ENCODE results near the gene PHTF2.
A peak's percentile ranks its signal among the peaks of the same experiment; 100 is the strongest.

The PHTF2 gene

DNA sequence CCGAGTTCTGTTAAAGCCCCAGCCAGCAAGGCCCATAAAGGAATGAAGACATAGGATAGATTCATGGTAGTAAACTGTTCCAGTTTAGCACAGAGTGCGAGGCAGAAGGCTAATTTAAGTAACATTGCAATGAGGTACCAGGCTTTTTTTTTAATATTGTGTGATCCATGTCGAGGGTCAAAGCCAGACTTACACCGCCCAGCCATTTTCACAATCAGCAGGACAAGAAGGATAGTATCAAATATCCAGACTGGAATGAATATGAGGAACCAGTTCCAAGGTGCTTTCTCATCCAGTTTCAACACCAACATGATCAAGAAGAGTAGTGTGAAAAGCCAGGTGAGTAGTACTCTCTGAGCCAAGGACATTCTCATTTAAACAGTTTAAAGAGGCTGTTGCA, 4.6 kb upstream of the PHTF2 start:
- DNase-seq (ENCODE audit: low read depth): no peak

DNA sequence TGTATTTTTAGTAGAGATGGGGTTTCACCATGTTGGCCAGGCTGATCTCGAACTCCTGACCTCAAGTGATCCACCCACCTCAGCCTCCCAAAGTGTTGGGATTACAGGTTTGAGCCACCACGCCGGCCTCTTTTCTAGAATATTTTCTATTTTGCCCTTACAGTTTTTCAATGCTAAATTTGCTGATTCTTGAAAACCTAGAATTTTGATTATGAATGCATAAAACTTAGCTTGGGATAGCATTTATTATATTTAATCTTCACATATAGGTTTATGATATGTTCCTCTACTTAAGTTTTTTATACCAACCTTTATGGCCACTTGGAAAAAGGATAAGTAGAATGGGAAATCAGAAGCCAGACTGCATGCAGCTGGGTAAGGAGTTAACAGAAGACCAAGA, 2.5 kb upstream of the PHTF2 start:
- no peak for DNase-seq (ENCODE audit: low read depth)

DNA sequence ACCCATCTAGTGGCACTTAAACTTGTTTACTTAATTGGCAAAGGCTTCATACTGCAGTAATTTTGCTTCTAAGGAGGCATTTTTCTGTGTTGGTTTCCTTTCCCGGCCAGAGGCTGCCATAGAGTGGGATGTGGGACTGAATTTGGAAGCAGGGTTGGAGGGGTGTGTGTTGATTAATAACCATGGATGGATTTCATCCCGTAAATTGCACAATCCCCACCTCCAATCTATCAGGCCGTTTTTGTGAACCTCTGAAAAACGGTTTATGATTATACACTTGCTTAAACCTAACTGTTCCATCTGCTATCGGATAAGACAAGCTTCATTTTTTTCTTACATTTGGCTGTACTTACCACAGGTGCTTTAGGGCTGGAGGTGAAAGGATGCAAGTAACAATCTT, 1.6 kb upstream of the PHTF2 start:
- DNase-seq (ENCODE audit: low read depth): no peak

DNA sequence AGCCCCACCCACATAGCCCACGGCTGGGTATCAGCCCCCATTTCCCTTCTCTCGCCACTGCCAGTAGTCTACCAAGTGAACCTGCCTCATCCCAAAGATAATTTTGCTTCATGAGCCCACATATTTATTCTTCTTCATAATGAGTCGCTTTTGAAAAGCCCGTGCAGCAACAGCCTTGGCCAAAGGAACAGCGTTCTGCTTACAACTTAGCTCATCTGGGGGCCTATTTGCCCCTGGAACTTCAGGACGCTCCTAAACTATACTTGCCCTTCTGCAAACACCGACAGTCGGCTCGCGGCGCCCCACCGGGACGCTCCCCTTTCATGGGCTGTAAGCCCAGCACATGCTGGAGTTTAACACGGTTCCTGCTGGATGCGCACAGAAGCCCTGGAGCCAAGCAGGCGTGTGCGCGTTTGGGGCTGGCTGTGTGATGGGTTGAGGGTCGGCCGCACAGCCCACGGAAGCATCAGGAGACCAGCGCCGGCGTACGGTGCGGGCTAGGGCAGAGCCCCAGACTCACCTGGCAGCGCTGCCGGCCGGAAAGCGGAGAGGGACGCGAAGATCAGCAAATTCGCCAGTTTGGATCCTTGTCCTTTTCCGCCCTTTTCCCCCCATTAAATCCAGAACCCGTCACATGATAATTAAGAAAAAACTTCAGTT, 709 bp upstream of the PHTF2 start:
- DNase-seq (ENCODE audit: low read depth): no peak

DNA sequence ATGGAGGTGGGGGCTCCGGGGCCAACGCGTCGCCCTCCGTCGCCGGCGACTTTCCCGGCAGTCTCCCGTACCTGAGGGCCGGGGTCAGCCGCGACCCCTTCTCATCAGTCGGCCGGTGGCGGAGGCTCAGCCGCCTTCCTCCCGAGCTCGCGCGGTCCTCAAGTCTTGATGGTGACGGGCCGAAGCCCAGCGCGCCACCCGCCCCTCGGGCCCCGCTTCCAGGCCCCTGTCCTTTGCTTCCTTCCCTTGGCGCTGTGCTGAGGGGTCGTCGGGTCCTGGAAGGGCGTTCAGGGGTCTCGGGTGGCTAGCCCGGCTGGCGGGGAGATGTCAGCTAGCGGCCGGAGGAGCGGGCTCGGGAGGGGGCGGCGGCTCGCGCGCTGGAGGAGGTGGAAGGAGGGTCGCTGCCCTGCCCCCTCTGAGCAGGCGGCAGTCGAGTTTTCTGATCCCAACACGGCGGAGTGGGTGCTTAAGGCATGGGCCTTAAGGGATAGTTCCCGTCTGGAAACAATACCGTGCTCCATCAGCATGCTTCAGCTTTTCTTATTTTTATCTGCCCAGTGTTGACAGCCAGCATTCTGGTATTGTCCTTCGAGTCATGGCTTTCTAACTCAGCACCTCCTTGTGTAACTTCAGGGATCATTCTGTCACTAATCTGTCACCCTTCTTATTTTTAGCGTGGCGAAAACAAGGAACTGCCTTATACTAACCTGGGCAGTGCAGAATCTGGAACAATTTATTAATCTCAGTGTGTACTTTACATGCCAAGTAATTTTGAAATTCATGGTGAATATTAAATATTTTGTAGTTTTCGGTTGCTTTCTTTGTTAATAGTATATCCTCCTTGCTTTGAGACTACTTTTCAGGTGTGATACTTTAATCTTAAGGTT, 748 bp downstream of the PHTF2 start:
- peak; percentile 41 for DNase-seq (ENCODE audit: low read depth)

DNA sequence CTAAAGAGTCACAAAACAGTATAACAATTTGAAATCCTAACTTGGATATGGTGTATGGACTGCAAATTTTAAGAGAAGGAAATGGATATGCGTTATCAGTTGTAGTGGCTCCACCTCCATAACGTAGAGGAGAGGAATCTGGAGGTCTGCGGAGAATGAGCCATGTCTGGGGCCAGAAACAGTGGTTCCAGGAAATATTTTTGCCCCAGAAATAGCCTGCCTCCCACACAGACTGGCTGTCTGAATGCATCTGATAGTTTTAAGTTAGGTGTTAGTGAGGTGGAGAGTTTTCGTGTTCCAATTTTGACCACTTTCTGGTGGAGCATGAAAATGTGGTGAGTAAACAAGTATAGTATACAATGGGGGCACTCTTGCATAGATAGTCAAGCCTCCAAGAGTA, 1.6 kb downstream of the PHTF2 start:
- no peak for DNase-seq (ENCODE audit: low read depth)

DNA sequence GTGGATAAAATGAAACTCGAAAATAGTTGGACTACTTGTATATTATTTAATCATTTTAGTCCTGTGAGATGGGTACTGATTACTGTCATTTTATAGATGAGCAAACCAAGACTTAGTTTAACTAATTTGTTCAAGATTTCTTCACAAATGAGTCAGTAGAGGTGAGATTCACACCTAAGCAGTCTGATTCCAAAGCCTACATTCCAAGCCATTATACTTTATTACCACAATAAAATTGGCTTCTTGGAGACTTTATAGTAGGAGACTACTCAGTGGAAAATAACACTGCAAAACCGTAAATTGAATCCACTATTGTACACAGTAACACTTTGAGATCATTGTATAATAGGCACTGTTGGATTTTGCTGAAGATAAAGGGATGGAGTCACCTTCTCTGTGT, 2.2 kb downstream of the PHTF2 start:
- no peak for DNase-seq (ENCODE audit: low read depth)

DNA sequence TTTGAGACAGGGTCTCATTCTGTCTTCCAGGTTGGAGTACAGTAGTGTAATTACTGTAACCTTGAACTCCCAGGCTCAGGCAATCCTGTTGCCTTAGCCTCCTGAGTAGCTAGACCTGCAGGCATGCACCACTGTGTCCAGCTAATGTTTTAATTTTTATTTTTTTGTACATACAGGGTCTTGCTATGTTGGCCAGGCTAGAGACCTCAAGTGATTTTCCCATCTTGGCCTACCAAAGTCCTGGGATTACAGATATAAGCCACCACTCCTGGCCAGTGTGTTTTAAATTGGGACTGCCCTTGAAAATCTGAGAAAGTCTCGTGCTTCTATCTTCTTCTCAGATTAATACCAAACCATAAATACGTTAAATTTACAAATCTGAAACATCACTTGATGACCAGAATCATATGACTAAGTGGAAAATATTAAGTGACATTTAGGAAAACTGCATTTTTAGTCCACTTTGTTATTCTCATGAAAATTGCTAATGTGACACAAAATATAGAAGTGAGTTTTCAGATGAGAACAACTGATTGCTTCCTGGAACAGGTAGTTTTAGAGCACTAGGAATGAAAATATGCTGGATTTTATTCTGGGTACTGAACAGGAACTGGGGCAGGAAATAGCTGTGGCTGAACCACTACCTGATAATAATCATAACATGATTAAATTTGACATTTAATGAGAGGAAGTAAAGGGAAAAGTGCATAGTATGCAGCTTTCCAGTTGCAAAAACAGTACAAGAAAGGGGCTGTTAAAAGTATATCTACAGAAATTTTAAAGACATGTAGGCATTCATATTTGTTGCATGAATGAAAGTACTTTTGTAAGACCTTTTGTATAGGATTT, 4.2 kb downstream of the PHTF2 start:
- DNase-seq (ENCODE audit: low read depth): no peak

DNA sequence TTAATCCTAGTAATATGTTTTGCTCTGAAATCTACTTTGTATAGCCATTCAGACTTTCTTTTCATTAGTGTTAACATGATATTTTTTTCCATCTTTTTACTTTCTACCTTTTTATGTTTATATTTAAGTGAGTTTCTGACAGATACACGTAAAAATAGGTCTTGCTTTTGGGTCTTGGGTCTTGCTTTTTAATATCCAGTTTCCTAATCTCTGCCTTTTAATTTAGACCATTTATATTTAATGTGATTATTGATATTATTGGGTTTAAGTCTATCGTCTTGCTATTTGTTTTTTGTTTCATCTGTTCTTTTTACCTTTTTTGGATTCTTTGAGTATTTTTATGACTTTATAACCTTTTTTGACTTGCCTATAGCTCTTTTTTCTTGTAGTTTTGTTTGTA, 7.9 kb downstream of the PHTF2 start:
- no peak for DNase-seq (ENCODE audit: low read depth)

DNA sequence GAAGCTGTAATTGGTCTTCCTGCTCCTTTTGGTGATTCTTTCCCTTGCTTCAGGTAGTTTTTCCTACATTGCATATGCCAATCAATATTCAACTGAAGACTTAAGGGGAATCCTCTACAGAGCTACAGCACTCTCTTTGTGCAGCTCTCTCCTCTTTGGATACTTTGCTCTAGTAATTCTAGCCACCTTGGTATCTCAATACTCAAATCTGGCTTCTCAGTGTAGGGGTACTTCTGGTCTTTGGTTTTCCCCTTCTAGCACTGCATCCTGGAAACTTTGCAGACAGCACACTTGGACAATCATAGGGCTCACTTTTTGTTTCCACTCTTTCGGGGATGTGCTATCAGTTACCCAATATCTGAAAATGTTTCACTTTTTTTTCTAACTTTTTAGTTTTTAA, 9.9 kb downstream of the PHTF2 start:
- no peak for DNase-seq (ENCODE audit: low read depth)

DNA sequence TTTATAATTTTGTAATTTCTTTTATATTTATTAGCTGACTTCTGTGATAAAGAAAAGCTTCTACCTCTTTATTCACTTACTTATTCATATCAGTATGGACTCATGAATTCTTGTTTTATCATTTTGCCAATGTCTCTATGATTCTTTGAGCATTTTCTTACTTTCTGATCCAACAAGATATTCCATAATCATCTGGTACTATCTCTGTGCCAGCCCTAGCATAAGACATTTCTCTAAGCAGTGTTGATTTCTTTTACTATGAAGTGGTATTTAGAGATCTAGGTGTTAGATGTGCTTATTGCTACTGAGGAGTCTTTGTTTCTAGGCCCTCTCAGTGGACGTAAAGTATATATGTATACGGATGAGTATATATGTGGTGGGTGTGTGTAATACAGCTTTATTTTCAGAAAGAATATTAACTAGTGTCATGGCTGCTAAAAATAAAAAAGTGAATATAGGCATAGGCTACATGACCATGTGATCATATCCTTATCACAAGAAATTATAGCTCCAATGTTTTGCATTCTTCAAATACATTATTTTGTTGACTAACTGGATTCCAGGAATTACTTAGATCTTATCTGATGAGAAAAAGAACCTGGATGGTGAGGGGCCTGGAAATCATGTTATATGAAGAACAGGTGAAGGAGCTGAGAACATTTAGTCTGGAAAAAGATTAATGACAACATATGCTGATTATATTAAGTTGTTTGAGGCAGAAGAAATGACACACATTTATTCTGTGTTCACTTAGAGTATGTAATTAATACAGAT, 13.1 kb downstream of the PHTF2 start:
- peak; percentile 49 for DNase-seq (ENCODE audit: low read depth)

DNA sequence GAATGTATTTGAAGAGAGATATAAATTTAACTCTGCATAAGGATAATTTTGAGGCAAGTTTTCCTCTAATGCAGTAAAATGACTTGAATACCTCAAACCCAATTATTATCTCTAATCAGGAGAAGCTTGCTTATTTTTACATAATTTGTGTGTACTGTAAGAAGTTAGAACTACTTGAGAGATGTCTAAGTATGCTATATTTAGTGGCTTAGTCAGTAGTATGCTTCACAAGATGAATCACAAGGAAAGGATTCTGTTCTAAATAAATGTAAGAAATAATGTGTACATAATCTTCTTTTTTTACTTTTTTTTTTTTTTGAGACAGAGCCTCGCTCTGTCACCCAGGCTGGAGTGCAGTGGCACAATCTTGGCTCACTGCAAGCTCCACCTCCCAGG, 13.7 kb downstream of the PHTF2 start:
- DNase-seq (ENCODE audit: low read depth): peak; percentile 82

DNA sequence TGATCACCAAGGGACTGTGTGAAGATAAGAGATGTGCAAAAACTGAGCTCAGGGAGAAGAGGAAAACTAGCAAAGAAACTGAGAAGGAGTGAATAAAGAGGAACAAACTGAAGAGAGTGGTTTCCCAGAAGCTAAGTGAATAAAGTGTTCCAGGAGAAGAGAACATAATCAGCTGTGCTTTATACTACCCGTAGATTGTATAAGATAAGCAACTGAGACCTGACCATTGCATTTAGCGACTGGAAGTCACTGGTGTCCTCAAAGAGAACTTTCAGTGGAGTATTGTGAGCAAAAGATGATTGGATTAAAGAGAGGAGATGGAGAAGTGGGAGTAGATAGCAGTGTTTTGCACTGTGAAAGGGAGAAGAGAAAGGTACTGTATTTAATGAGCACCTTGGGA, 14.6 kb downstream of the PHTF2 start:
- no peak for DNase-seq (ENCODE audit: low read depth)

DNA sequence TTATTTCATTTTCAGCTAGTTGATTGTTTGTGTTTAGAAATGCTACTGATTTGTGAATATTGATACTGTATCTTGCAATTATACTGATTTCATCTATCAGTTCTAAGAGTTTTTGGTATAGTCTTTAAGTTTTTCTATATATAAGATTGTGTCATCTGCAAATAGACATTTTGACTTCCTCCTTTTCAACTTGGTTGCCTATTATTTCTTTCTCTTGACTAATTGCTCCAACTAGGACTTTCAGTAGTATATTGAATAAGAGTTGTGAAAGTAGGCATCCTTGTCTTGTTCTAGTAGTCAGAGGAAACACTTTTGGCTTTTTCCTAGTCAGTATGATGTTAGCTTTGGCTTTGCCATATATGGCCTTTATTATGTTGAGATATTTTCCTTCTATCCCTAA, 20.4 kb downstream of the PHTF2 start:
- DNase-seq (ENCODE audit: low read depth): no peak

DNA sequence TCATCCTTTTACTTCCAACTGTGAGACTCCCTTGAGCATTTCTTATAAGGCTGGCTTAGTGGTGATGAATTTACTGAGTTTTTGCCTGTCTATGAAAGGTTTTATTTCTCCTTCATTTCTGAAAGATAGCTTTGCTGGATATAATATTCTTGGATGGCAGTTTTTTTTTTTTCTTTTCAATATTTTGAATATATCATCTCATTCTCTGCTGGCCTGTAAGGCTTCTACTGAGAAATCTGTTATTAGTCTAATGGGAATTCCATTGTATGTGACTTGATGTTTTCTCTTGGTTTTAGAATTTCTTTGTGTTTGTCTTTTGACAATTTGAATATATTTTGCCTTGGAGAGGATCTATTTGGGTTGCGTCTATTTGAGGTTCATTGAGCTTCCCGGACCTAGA, 22.4 kb downstream of the PHTF2 start:
- no peak for DNase-seq (ENCODE audit: low read depth)

DNA sequence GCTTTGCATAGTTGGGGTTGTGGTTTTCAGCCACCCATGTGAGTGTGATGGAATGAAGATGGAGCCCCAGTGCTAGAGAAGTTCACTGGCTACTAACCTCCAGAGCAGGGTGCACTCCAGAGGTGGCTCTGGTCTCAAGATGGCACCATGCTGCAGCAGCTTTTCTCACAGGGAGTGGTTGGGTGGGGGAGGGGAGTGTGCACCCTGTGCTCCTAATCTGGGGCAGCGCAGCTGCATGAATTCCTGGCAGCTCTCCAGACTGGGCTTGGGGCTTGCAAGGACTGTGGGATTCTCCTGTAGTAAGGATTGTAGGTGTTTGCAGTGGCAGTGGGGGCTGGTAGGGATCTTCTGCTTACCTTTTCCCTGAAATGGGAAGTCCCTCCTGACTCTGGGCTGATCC, 23.7 kb downstream of the PHTF2 start:
- no peak for DNase-seq (ENCODE audit: low read depth)

DNA sequence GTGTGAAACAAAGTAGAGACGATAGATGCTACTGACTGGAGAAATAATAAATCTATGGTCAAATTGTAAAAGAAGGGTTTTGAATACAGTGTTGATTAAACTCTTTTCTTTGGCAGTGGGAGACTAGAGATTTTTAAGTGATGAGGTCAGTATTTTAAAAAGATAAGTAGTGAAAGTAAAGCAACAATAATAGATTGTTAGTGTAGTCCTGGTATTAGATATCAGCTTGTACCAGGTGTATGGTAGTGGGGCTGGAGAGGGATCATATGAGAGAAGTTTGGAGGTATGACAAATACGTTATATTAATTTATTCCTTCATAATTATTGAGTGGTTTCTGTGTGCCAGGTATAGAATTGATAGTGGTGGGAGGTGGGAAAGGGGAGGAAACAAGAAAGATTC, 25.2 kb downstream of the PHTF2 start:
- no peak for DNase-seq (ENCODE audit: low read depth)

DNA sequence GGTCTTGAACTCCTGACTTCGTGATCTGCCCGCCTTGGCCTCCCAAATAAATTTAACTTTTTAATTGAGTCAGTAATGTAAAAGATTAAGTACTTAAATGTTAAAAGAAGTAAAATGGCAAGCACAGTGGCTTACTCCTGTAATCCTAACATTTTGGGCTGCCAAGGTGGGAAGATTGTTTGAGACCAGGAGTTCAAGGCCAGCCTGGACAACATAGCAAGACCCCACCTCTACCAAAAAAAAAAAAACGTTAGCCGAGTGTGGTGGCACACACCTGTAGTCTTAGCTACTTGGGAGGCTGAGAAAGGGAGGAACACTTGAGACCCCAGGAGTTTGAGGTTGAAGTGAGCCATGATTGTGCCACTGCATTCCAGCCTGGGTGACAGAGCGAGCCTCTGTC, 26.1 kb downstream of the PHTF2 start:
- DNase-seq (ENCODE audit: low read depth): no peak

DNA sequence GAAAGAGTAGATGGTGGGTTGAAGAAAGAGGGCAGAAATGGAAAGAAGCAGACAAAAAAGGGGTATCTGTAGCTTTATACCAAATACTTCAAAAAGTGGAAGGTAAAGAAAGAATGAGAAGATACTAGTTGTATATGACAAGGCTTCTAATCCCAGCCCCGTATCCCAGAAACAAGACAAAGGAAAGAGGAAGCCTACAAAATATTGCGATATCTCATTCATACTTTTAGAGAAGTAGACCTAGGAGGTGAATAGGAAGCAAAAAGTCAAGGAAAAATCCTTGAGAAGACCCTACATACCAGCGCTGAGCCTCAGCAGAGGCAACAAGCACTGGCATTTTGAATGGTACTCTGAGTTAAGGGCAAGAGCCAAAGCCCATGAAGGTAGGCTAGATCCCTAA, 26.6 kb downstream of the PHTF2 start:
- DNase-seq (ENCODE audit: low read depth): no peak

DNA sequence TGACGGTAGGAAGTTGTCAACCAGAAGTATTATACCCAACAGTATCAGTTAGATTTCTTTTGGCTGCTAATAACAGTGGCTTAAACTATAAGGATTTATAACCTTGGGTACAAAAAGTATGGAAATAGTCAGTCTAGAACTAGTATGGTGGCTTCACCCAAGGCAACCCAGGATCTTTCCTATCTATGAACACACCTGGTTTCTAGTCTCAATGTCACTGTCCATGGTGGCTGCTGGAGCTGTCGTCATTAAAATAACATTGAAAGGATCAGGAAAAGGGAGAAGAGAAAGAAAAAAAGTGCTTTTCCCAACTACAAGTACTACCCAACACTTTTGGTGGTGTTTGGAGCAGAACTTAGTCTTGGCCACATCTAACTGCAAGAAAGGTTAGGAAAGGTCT, 27.7 kb downstream of the PHTF2 start:
- no peak for DNase-seq (ENCODE audit: low read depth)

DNA sequence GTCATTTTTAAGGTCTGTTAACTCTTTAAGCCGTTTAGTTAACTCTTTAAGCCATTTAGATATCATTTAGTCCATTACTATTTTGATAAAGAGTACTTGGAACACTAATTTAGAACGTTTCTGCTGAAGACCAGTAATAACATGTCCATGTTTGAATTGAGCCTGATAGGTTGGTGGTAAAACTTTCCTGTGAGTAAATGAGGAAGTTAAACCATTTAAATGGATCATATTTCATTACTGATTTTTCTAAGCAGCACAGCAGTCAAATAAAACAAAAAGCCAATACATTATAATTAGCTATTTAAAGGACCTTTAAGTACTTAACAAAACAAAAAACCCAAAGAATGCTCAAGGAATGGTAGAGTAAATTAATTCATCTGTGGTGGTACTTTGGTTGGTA, 29.4 kb downstream of the PHTF2 start:
- DNase-seq (ENCODE audit: low read depth): no peak
